HG03135 (cell line): ENCODE results near the gene DUSP22.

Source experiments
- ATAC-seq: cut with Tn5 transposase; IDR thresholded peaks from one replicate; pipeline ENCODE4 v1.9.1; 2021; ENCODE audit warnings: mild to moderate bottlenecking, moderate library complexity; ENCODE audit not compliant: unreplicated experiment

Gene DUSP22

GRCh38 chr6:392441-393390 is 100.4 kb downstream of the DUSP22 start:
- ATAC-seq, result no peak

GRCh38 chr6:393391-394221 is 101.3 kb downstream of the DUSP22 start:
- ATAC-seq, result no peak

GRCh38 chr6:394641-395289 is 102.5 kb downstream of the DUSP22 start:
- ATAC-seq, result no peak

GRCh38 chr6:395432-396125 is 103.3 kb downstream of the DUSP22 start:
- no peak for ATAC-seq

- ATAC-seq, result no peak
Measured at GRCh38 chr6:396126-396520, 103.8 kb downstream of the DUSP22 start.

- no peak for ATAC-seq
Measured at GRCh38 chr6:397056-397455, 104.8 kb downstream of the DUSP22 start.

- no peak for ATAC-seq
Measured at GRCh38 chr6:397604-398003, 105.3 kb downstream of the DUSP22 start.

GRCh38 chr6:398065-398464 is 105.8 kb downstream of the DUSP22 start:
- ATAC-seq, result no peak

GRCh38 chr6:398558-399078 is 106.3 kb downstream of the DUSP22 start:
- ATAC-seq, result no peak

- no peak for ATAC-seq
Measured at GRCh38 chr6:399785-400534, 107.7 kb downstream of the DUSP22 start.

- no peak for ATAC-seq
Measured at GRCh38 chr6:400815-401214, 108.5 kb downstream of the DUSP22 start.
